Stomach (tissue), 9 donors: ENCODE data around the gene SEMA3A. TPM values are rescaled to one million over a fixed set of nuclear protein-coding genes. Genes with fewer than 3 reads are reported as not detected.

ENCODE experiments used
- DNase-seq, 2 donors: peaks; one replicate each; pipeline versions ENCODE4 v3.0.0 to v3.0.0-alpha.2; 2013 to 2019
- H3K27ac ChIP-seq, 5 donors: fragments of 200-600 bp in 4 of 5; sonication (generic) in 4 of 5; one replicate each; pipeline ENCODE4 v1.5.1; 2013 to 2019; ENCODE audit warnings: mild to moderate bottlenecking in 1 of 5, moderate library complexity in 1 of 5
- H3K27me3 ChIP-seq, 3 donors: fragments of 200-600 bp; sonication (generic); one replicate each; pipeline ENCODE4 v1.5.1; 2017 to 2019; ENCODE audit warnings: mixed run types in 1 of 3
- H3K36me3 ChIP-seq, 4 donors: fragments of 200-600 bp; sonication (generic); 1 replicate in 3 of 4; 2 replicates in 1 of 4; pipeline ENCODE4 v1.5.1; 2016 to 2019
- H3K4me1 ChIP-seq, 4 donors: fragments of 200-600 bp; sonication (generic); one replicate each; pipeline ENCODE4 v1.5.1; 2016 to 2019
- H3K4me3 ChIP-seq, 4 donors: fragments of 200-600 bp; sonication (generic) in 3 of 4; one replicate each; pipeline ENCODE4 v1.5.1; 2016 to 2019; ENCODE audit warnings: mild to moderate bottlenecking in 1 of 4
- H3K9me3 ChIP-seq, 4 donors: fragments of 200-600 bp; sonication (generic); one replicate each; pipeline ENCODE4 v1.5.1; 2016 to 2019
- CTCF ChIP-seq, 7 experiments: fragments of 450-650 bp in 4 of 7; fragments of 200-600 bp in 3 of 7; sonication (generic) in 3 of 7; IDR thresholded peaks; one replicate each; pipeline ENCODE4 v1.5.1; 2016 to 2019; ENCODE audit warnings: antibody characterized with exemption in 7 of 7, control low read depth in 2 of 7, mild to moderate bottlenecking in 1 of 7
- EP300 ChIP-seq: sonication (generic); formaldehyde crosslinking; IDR thresholded peaks from one replicate; pipeline ENCODE4 v1.6.1; 2017; ENCODE audit warnings: antibody characterized with exemption
- POLR2A ChIP-seq, 4 donors: fragments of 450-650 bp; IDR thresholded peaks; one replicate each; pipeline ENCODE4 v1.6.1; 2016; ENCODE audit warnings: antibody characterized with exemption in 4 of 4, control low read depth in 2 of 4, mild to moderate bottlenecking in 1 of 4, moderate library complexity in 1 of 4
- POLR2AphosphoS5 ChIP-seq, 3 donors: sonication (generic); formaldehyde crosslinking; IDR thresholded peaks; one replicate each; pipeline ENCODE4 v1.6.1; 2016; ENCODE audit warnings: antibody characterized with exemption in 3 of 3
- WGBS, 5 donors: extraction: QIAGEN DNeasy Blood & Tissue Kit in 3 of 5; methylation state at CpG; one replicate each; pipeline versions ENCODE4 v1.1.5 to v1.1.7; 2013 to 2018; 5-methylcytosine and 5-hydroxymethylcytosine counted together
- intact Hi-C: fragments of 100-400 bp; cut with DNase I; formaldehyde crosslinking; loops from one replicate; pipeline ENCODE4 v1.15.1; 2023; ENCODE audit warnings: low total_unique reads
- polyA plus RNA-seq, 3 donors: library from polyadenylated mRNA; stranded (reverse); fragments of 200-250 nt; gene quantifications; one replicate each; pipeline ENCODE4 v1.2.3, GENCODE V29; 2013
- total RNA-seq, 5 donors: library from RNA; depleted of rRNA; stranded (reverse); fragments of >200 nt; gene quantifications; one replicate each; pipeline versions ENCODE4 v1.1.0 to v1.2.3, GENCODE V29; 2014 to 2016
- donor health status: healthy with polysubstance abuse.
- donor health status: Bipolar disorder and iron deficiency.
- donor health status: healthy.

Gene SEMA3A
- total and polyA plus RNA-seq, 8 donors = 0.31 to 34.8 (median 2.8) TPM

DNA sequence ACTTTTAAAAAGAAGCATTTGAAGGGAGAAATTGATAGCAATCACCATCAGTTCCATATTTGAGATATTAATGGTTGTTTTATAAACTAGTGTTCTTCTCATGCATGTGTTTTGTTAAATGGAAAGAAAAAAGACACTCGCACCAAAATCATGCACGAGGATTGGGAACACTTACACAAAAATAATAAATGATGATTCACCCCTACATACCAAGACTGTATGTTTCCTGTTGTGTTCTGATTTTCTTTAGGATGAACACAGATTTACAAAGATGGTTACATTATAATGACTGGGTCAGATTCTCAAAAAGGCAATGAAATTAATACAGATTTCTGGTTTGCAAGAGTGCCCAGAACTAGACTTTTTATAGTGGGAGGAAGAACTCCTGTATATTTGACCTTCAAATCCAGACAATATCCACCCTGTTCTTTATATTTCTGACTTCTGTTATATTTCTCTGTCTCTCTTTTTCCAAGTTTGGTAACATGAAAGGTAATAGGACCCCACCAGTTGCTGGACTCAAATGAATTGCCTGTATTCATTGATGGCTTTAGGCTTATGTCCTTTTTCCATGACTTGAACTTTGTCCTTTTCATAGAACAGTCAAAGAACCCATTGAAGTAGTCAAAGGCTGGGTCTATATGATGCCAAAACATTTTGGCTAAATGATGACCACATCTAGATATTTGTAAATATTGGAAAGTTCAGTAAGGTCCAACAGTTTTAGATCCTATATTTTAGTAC is 54.4 kb downstream of the SEMA3A start:
- WGBS, 5 donors = 54 to 84% (median 81%) methylated on average over 2 of the region's 2 CpGs
- H3K4me3 ChIP-seq = no peak overlapping the region
- peaks cover 0 to 20% (median 5%) of the 10 kb centered on the region in 4 donors for H3K4me1 ChIP-seq
- H3K27ac ChIP-seq = no peak overlapping the region
- H3K9me3 ChIP-seq = no peaks in the 10 kb centered on the region
- TF ChIP-seq POLR2AphosphoS5 (IDR thresholded peaks at IDR 0.05) (no peak), POLR2A (IDR thresholded peaks at IDR 0.05) (no peak), EP300 (no peak), CTCF (IDR thresholded peaks at IDR 0.05) (no peak)
- DNase-seq = no peak
- H3K36me3 ChIP-seq = no peaks in the 10 kb centered on the region
- no peaks in the 10 kb centered on the region for H3K27me3 ChIP-seq
- intact Hi-C loops = no loop called here

- WGBS, 5 donors = 68 to 83% (median 73%) methylated on average over 3 of the region's 3 CpGs
- no peak for DNase-seq
- Histone ChIP-seq H3K27ac (no peak overlapping the region), H3K36me3 (no peaks in the 10 kb centered on the region), H3K27me3 (no peaks in the 10 kb centered on the region), H3K9me3 (no peaks in the 10 kb centered on the region), H3K4me1 (peaks cover 0 to 11% (median 0%) of the 10 kb centered on the region in 4 donors), H3K4me3 (no peak overlapping the region)
- no peak for TF ChIP-seq CTCF (IDR thresholded peaks at IDR 0.05)
- TF ChIP-seq EP300 = no peak
- no peak for TF ChIP-seq POLR2A (IDR thresholded peaks at IDR 0.05)
- no peak for TF ChIP-seq POLR2AphosphoS5 (IDR thresholded peaks at IDR 0.05)
- intact Hi-C loops = no loop called here
Measured at GRCh38 chr7:84138411-84138810, 56.2 kb downstream of the SEMA3A start.

- no peak overlapping the region for H3K4me3 ChIP-seq
Measured at GRCh38 chr7:84137812-84138211, 56.8 kb downstream of the SEMA3A start.

DNA sequence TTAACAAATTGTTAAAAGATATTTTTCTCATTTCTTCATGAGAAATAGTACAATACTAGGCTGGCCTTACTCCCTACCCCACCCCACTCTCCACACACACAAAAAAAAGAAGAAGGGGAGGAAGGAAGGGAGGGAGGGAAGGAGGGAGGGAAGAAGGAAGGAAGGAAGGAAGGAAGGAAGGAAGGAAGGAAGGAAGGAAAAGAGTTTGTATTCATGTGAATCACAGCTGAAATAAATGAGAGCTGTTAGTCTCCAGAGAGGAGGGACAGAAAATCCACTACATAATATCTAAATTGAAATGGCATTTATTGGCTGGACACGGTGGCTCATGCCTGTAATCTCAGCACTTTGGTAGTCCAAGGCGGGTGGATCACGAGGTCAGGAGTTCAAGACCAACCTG is 57.8 kb downstream of the SEMA3A start:
- 81 to 98% (median 92%) methylated on average over 3 of the region's 3 CpGs for WGBS, 5 donors

More at GRCh38 chr7:84137812-84138211, 56.8 kb downstream of the SEMA3A start:
- DNase-seq = no peak
- Histone ChIP-seq H3K36me3 (no peaks in the 10 kb centered on the region), H3K4me1 (peaks cover 0 to 7% (median 0%) of the 10 kb centered on the region in 4 donors), H3K9me3 (no peaks in the 10 kb centered on the region), H3K27ac (no peak overlapping the region), H3K27me3 (no peaks in the 10 kb centered on the region)
- intact Hi-C loops = no loop called here
- TF ChIP-seq POLR2A (IDR thresholded peaks at IDR 0.05) (no peak), EP300 (no peak)

More for the DNA sequence above, 57.8 kb downstream of the SEMA3A start:
- Histone ChIP-seq H3K4me1 (no peaks in the 10 kb centered on the region), H3K4me3 (no peak overlapping the region), H3K36me3 (no peaks in the 10 kb centered on the region), H3K27me3 (no peaks in the 10 kb centered on the region), H3K27ac (no peak overlapping the region), H3K9me3 (no peaks in the 10 kb centered on the region)
- intact Hi-C loops = no loop called here
- DNase-seq = no peak
- no peak for TF ChIP-seq EP300
- TF ChIP-seq POLR2A (IDR thresholded peaks at IDR 0.05) = no peak
- no peak for TF ChIP-seq POLR2AphosphoS5 (IDR thresholded peaks at IDR 0.05)
- no peak for TF ChIP-seq CTCF (IDR thresholded peaks at IDR 0.05)
